UCSD-AML1 (cell line): ENCODE data around the gene OCRL.

Experiments used
- DNase-seq: peaks from one replicate; lab custom pipeline; 2025; ENCODE audit not compliant: unreplicated experiment; lab: John Stamatoyannopoulos, UW

OCRL gene

DNA sequence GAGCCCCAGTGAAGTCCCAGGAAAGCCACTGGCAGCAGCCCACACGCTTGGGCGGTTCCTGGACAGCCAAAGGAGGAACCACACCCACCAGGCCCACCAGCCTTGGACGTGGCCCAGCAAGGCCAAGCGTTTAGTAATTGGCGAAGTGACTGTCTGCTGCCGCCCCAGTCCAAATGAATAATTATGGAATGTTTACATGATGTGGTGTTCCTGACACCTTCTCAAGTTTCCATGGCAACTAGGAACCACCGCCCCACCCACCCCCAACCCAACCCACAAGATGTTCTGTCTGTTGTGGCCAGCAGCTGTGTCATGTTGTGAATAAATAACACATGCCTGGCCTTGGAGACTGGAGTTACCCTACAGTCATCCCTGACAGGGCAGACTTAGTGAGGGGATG, 92.4 kb downstream of the OCRL start:
- DNase-seq, result no peak

DNA sequence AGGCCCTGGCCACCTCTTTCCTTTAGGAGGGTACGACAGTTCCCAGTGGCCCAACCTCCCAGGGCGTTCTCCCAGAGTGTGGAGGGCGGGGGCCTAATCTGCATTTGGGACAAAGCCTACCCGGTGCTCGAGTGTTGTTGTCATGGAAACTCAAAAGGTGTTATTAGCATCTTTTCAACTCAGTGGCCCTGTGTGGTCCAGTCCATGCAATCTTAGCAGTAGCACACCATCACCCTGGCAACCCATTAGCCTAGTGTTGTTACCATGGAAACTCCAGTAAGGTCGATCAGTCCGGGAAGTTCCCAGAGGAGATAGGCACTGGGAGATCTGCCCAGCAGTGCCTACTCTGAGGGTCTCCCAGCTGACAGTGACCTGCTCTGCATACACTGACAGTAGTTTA, 94.5 kb downstream of the OCRL start:
- no peak for DNase-seq

DNA sequence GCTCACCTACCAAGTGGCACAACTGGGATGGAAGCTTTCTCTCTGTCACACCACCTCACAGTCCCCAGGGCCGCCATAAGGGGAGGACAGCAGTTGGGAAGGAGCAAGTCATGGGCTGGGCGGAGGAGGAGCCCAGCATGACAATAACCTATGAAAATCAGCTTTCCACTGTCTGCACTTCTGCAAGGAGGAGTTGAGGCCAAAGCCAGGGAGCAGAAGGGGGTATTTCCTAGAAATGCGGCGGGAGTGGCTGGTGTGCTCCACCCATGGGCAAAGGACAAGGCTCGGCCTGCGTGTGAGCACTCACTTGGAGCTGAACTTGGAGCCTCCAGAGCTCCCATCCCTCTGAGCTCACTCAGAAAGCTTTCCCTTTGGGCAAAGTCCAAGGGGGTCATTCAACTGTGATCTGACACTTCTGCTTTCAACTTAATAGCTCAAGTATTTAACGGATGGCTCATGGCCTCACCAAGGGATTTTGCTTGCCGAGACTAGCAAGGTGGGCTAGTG, 96.2 kb downstream of the OCRL start:
- DNase-seq, result no peak

DNA sequence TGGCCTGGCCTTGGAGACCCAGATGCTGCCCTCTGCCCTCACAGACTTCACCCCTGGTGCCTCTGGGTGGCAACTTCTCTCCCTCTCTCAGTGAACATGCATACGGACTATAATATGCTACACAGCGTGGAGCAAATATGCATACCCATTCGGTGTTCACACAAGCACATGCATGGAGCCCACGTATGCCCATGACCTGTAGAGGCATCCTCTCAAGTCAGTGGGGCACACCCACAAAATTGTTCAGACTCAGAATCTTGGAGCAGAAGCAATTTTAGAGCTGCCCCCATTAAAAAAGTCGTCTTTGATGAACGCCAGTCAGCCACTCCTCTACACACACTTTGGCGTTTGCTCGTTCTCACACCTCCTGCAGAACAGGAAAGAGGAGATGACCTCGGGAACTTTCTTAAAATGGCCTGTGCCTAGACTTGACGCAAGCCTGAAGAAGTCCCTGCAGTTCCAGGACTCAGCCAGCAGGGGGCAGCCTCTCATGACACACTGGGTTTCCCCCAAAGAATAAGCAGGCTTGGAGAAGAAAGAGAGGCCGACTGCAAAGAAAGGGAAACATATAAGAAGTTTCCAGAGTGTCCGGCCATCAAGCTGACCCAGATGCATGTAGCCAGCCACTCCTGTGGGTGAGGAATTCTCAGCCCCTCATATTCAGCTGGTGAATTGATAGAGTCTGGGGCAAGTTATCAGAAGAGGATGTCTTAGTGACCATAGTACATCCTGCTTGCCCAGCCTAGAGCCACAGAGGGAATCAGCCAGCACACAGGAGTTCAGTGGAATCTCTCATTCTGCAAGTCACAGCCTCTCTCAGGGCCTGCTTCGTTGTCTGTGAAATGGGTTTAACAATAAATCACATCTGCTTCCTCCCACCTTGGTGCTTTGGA, 97.4 kb downstream of the OCRL start:
- peak; percentile 67 for DNase-seq

DNA sequence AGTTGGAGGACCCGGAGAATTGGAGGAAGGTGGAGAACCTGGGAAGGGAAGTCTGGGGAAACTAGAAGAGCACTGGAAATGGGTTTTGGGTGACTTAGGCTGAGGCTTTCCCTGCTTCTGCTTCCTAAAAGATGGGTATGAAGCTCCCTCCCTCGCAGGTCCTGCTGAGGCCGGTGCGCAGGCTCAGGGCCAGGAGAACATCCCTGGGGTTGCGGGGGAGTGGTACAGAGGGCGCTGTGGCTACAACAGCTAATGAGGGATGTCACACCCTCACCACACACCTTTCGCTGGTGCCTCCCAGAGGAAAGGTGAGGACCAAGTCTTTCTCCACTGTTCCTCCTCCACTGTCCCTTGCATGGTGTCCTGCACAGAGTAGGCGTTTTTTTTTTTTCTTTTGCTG, 98.9 kb downstream of the OCRL start:
- no peak for DNase-seq

DNA sequence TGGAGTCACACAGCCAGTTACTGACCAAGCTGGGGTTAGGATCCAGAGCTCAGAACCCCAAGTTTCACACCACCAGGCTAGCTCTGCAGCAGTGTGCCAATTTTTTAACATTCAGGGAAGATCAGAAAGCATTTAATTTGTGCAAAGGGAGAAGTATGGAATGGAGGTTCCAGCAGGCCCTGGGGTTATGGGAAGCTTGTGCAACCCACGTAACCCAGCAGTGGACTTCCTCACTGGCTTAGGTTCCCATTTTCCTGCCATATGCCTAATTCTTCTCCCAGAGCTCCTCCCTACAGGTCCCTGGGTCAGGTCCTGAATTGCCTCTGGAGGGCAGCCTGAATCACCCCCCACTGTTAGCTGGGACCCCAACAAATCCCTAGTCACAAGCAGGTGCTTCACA, 100.7 kb downstream of the OCRL start:
- DNase-seq, result no peak

DNA sequence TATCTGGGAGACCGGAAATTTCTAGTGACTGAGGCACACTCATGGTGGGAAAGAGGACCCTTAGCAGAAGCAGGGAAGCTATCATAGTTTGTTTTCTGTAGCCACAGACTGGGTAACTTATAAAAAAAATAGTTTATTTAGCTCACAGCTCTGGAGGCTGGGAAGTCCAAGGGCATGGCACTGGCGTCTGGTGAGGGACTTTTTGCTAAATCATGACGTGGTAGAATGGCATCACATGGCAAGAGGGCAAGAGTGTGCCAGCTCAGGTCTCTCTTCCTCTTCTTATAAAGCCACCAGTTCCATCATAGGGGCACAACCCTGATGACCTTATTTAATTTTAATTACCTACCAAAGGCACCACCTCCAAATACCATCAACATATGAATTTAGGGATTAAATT, 101.4 kb downstream of the OCRL start:
- DNase-seq, result no peak

DNA sequence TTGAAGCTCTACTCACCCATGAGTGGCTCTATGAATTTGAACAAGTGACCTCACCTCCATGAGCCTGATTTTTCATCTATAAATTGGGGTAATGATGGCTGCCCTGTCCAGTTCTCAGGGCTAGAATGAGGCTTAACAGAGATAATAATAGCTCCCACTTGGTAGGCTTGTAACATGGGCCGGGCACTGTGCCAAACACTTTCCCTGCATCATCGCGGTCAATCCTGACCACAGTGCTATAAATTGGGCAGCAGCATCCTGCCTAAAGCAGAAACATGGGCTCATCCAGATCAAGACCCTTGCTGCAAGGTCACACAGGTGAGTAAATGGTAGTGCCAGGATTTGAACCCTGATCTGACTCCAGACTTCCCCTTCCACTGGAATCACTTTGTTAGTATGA, 101.9 kb downstream of the OCRL start:
- DNase-seq, result no peak
